ENCODE measurements around the gene CITED4. TPM values are rescaled to one million over a fixed set of nuclear protein-coding genes. Genes with fewer than 3 reads are reported as not detected.

The CITED4 gene
- total RNA-seq, 1 experiment from 2014 or later = 7.8 TPM

DNA sequence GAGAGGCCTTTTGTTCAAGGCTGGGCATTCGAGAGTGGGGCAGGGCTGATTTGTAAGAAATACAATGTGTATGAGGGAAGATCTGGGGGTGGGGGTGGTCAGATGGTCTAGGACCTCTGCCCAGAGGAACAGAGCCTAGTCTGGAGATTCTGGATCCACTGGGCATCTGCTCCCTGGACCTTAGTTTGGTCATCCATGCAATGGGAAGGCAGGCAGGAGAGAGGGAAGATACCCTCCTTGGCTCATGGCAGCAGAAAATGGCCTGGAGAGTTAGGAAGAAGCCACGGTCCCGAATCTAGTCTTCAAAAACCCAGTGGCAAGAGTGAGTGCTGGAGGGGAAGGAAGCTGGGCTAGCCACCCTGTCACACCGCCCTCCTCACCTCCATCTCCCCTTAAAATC, 38.8 kb downstream of the CITED4 start:
- ChIA-PET CTCF (no interaction called here), POLR2A (no interaction called here), RAD21 (ENCODE audit: low non-redundant PET in 1 of 2, low total read pairs in 2 of 2, uncharacterized antibody in 2 of 2, unreplicated experiment in 2 of 2) (no interaction called here)
- no peak overlapping the region for H3K4me3 ChIP-seq (replicated peaks in 1 of 2; ENCODE audit: low read depth in 1 of 2, low read length in 2 of 2)
- no peaks in the 10 kb centered on the region for H3K9me2 ChIP-seq (ENCODE audit: insufficient read depth)
- H3K36me3 ChIP-seq (ENCODE audit: control insufficient read depth in 1 of 2, insufficient read depth in 2 of 2, low read length in 2 of 2) = 0 out of 4 replicates have a peak, but pooled peaks cover 0 to 4% of the 10 kb centered on the region in 2 experiments
- BruUV-seq (replicated peaks) = no TSS peak
- intact Hi-C loops (cut with micrococcal nuclease) = no loop called here
- H3K79me2 ChIP-seq (ENCODE audit: insufficient read depth, low read length) = no peaks in the 10 kb centered on the region
- H3K4me2 ChIP-seq (ENCODE audit: low read length) = no peak overlapping the region
- H3K4me1 ChIP-seq (ENCODE audit: control insufficient read depth in 1 of 2, insufficient read depth in 2 of 2, low read length in 2 of 2) = no peaks in the 10 kb centered on the region
- ATAC-seq = no peak
- H2AFZ ChIP-seq (ENCODE audit: low read depth, low read length, poor library complexity, severe bottlenecking) = no peak overlapping the region
- H3K9ac ChIP-seq (ENCODE audit: low read length) = no peak overlapping the region
- no peaks in the 10 kb centered on the region for H3K27me3 ChIP-seq (ENCODE audit: insufficient read depth, low read length)
- no peak overlapping the region for H3K27ac ChIP-seq (ENCODE audit: low read depth, low read length)
- no peak for TF ChIP-seq RAD21 (IDR thresholded peaks at IDR 0.05; ENCODE audit: low read depth)
- no peaks in the 10 kb centered on the region for H4K20me1 ChIP-seq (ENCODE audit: insufficient read depth)
- no peak for DNase-seq (ENCODE audit: low read depth, low spot score)
- H3K9me3 ChIP-seq (ENCODE audit: control insufficient read depth in 1 of 2, insufficient read depth in 1 of 2, low read depth in 1 of 2, low read length in 2 of 2) = no peaks in the 10 kb centered on the region

DNA sequence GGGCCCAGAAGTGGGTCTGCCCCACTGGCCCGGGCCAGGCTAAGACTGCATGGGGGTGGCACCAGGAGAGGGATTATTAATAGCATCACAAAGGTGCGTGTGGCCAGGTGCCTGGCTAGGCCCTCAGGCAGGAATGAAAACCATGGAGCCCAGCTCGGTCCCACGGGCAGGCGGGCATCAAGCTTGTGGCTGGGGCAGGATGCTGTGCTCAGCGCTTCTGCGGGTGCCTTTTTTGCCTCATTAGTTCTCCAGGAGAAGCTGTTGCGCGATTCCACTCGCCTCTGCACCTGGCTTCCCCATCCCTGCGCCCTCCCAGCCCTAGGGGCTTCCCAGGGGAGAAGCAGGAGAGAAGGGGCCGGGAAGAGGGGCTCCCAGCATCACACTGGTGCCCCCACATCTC, 39.3 kb downstream of the CITED4 start:
- CTCF ChIA-PET = no interaction called here
- H3K79me2 ChIP-seq (ENCODE audit: insufficient read depth, low read length) = no peaks in the 10 kb centered on the region
- no TSS peak for BruUV-seq (replicated peaks)

More for the DNA sequence above, 39.3 kb downstream of the CITED4 start:
- H3K9me3 ChIP-seq (ENCODE audit: control insufficient read depth in 1 of 2, insufficient read depth in 1 of 2, low read depth in 1 of 2, low read length in 2 of 2) = no peaks in the 10 kb centered on the region
- intact Hi-C loops (cut with micrococcal nuclease) = no loop called here
- no peaks in the 10 kb centered on the region for H3K27me3 ChIP-seq (ENCODE audit: insufficient read depth, low read length)
- no peak for TF ChIP-seq RAD21 (IDR thresholded peaks at IDR 0.05; ENCODE audit: low read depth)
- TF ChIP-seq YY1 (IDR thresholded peaks at IDR 0.05; ENCODE audit: extremely low read depth, insufficient replicate concordance, low read depth, low read length) = no peak
- TF ChIP-seq, protein P1, sequence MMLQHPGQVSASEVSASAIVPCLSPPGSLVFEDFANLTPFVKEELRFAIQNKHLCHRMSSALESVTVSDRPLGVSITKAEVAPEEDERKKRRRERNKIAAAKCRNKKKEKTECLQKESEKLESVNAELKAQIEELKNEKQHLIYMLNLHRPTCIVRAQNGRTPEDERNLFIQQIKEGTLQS (IDR thresholded peaks at IDR 0.05) = no peak
- TF ChIP-seq JUND (IDR thresholded peaks at IDR 0.05) = no peak
- no peak for TF ChIP-seq SRF (IDR thresholded peaks at IDR 0.05; ENCODE audit: low read depth)
- TF ChIP-seq FOSL1 (IDR thresholded peaks at IDR 0.05; ENCODE audit: low read depth) = no peak
- 0 out of 4 replicates have a peak, but pooled peaks cover 0 to 4% of the 10 kb centered on the region in 2 experiments for H3K36me3 ChIP-seq (ENCODE audit: control insufficient read depth in 1 of 2, insufficient read depth in 2 of 2, low read length in 2 of 2)
- ChIA-PET POLR2A (no interaction called here), RAD21 (ENCODE audit: low non-redundant PET in 1 of 2, low total read pairs in 2 of 2, uncharacterized antibody in 2 of 2, unreplicated experiment in 2 of 2) (no interaction called here)
- no peak overlapping the region for H3K4me3 ChIP-seq (replicated peaks in 1 of 2; ENCODE audit: low read depth in 1 of 2, low read length in 2 of 2)
- no peaks in the 10 kb centered on the region for H3K4me1 ChIP-seq (ENCODE audit: control insufficient read depth in 1 of 2, insufficient read depth in 2 of 2, low read length in 2 of 2)
- H4K20me1 ChIP-seq (ENCODE audit: insufficient read depth) = no peaks in the 10 kb centered on the region
- ATAC-seq = no peak
- H2AFZ ChIP-seq (ENCODE audit: low read depth, low read length, poor library complexity, severe bottlenecking) = no peak overlapping the region
- H3K9ac ChIP-seq (ENCODE audit: low read length) = no peak overlapping the region
- DNase-seq (ENCODE audit: low read depth, low spot score) = no peak
- H3K27ac ChIP-seq (ENCODE audit: low read depth, low read length) = no peak overlapping the region
- H3K4me2 ChIP-seq (ENCODE audit: low read length) = no peak overlapping the region
- H3K9me2 ChIP-seq (ENCODE audit: insufficient read depth) = no peaks in the 10 kb centered on the region

Measured in HCT116 (cell line).